HG02943 (cell line): ENCODE data around the gene TBX3.

Source experiments
- ATAC-seq: cut with Tn5 transposase; IDR thresholded peaks from one replicate; pipeline ENCODE4 v1.9.1; 2021; ENCODE audit warnings: mild to moderate bottlenecking, low read depth, moderate library complexity; ENCODE audit not compliant: unreplicated experiment

TBX3 gene

DNA sequence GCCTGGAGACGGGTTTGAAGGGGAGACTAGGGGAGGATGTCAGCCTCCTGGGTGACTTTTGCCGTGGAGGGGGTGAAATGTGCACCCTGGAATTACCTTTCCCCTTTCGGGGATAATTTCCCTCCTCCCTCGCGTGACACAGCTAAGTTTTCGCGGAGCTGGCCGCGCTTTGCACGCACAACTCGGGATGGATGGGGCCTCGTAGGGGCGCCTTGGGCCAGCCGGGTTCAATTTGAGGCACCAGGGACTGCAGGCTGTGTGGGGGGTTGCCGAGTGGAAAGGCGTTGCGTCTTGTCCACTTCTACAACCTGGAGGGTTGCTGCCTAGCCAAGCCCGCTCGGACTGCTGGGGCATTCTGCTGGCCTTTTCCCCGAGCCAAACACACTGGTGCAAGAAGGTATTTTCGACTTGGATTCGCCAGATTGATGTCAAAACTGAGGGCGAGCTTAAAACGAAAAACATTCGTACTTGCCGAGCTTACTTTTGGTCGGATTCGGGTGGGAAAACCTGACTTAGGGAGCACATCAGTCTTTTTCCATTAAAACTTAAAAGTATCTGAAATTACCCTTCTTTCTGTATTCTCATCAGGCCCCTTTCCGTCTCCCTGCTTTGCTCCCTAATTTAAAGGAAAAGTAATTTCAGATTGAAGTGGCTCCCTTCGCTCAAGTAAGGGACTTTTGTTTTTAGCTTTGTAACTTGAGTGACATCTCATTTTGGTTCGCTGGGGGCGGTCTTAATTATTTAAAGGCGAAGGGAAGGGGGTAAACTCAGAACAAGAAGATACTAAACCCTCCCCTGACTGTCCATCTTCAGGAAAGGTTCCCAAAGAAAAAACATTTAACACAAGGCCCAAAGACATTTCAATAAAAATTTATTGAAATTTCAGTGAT lies 14.3 kb downstream of the TBX3 start:
- no peak for ATAC-seq

GRCh38 chr12:114668886-114669288 lies 15.1 kb downstream of the TBX3 start:
- ATAC-seq, result no peak

DNA sequence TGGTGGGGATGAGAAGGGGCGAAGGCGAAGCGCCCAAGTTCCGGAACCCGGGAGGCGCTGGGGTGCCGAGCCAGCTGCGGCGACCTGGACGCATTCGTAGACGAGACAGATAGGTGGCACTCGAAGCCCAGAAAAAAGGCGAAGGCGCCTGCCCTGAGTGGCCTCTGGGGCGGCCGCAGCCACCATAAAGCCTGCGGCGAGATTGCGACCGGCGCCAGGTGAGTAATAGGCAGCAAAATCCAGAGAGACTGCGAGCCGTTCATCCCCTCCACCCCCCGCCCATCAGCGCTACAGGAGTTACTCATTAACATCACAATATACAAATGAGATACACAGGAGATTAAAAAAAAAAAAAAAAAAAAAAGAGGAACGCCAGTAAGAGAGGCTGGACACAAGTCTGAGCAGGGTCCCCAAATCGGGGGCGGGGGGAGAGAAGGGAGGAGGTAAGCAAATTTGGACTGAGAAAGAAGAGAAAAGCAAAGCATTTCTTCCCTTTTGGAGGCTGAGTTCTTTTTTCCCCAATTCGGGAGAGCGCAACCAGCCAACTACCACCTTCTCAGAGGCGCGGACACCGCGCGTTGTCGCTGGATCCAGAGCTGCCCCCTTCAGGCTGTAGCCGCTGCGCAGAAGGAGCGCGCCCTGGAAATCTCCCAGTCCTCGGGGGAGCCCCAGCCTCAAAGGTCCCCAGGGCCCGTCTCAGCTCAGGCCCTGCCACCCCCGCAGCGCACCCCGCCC lies 15.7 kb downstream of the TBX3 start:
- no peak for ATAC-seq

DNA sequence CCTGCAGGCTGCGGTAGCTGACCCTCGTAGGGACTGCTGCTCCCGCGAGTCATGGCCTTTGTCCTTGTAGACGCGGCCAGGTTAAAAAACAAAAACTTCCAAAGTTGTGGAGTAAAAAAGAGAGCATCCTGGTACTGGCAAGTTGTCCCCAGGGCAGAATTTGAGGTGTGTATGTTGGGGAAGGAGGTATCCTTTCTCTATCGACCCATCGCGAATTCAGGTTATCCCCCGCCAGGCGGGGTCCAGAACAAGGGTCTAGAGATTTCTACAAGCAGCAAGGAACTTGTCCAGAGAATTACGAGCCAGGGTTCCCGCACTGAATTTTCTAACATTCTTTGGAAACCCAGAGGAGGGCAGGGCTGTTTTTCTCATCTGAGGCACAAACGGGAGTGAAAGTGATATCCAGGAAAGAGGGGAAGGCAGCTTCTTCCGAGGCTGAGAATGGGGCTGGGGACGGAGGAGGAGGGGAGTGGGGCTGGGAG lies 16.3 kb downstream of the TBX3 start:
- ATAC-seq, result no peak

GRCh38 chr12:114666746-114667668 lies 17.0 kb downstream of the TBX3 start:
- ATAC-seq, result no peak

- ATAC-seq, result no peak
These were observed 18.3 kb downstream of the TBX3 start for GRCh38 chr12:114665411-114666260.

- ATAC-seq, result no peak
These were observed 19.2 kb downstream of the TBX3 start for GRCh38 chr12:114664651-114665320.

DNA sequence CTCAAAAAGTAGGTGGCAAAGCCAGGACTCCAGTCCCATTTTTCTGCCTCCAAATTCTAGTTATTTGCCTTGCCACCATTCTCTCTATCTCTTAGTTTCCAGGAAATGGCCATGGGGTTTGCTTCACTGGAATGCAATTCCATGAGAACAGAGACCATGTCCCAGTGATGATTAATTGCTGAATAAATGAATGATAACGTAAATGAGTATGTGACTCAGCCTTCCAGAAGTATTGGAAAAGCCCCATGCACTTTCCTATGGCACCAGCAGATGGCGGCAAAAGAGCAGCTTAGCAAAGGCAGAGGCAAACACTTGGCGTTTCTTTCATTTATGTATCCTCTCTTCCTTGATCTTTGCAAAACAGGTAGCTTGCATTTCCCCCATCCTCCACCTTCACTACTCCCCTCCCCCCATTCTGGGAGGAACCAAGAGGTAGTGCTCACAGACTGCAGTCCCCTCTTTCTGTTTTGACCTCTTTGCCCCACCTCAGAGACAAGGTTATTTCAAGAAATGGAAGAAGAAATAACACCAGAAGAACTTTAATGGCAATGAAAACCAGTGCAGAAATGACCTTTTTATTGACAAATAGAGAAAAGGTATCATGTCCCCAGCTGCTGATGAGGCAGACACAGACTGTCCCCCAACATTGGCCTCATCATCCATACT lies 21.3 kb downstream of the TBX3 start:
- no peak for ATAC-seq

- ATAC-seq, result no peak
These were observed 22.7 kb downstream of the TBX3 start for GRCh38 chr12:114661245-114661644.

- ATAC-seq, result no peak
These were observed 24.9 kb downstream of the TBX3 start for GRCh38 chr12:114659084-114659483.

DNA sequence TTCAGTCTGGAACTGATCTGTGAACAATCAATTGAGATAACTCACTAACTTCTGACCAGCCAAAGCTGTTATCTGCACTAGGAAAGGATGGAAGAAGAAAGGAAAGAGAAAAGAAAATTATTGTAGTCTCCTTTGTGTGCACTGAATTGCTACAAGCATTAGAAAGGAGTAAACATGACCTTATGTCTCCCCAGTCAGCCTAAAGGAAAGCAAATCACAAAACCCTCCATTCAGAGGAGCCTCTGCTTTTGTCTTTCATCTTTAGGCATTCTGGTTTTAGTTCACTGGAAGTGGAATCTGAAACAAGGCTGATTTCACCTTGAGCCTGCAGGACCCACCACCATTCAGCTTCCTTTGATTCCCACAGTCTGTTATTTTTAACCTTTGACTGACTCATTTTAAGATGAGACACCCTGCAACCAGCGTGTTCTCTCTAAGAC lies 26.0 kb downstream of the TBX3 start:
- ATAC-seq, result no peak

DNA sequence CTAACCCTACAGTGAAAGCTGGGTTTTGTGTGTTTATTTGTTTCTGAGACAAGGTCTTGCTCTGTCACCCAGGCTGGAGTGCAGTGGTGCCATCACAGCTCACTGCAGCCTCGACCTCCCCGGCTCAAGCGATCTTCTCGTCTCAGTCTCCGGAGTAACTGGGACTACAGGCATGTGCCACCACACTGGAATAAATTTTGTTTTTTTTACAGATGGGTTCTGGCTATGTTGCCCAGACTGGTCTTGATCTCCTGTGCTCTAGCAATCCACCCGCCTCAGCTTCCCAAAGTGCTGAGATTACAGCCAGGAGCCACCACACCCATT lies 26.4 kb downstream of the TBX3 start:
- no peak for ATAC-seq

GRCh38 chr12:114656906-114657596 lies 26.9 kb downstream of the TBX3 start:
- ATAC-seq, result no peak

- ATAC-seq, result no peak
These were observed 27.8 kb downstream of the TBX3 start for GRCh38 chr12:114655934-114656749.

GRCh38 chr12:114649585-114649984 lies 34.4 kb downstream of the TBX3 start:
- ATAC-seq, result no peak

GRCh38 chr12:114648711-114649110 lies 35.3 kb downstream of the TBX3 start:
- ATAC-seq, result no peak

DNA sequence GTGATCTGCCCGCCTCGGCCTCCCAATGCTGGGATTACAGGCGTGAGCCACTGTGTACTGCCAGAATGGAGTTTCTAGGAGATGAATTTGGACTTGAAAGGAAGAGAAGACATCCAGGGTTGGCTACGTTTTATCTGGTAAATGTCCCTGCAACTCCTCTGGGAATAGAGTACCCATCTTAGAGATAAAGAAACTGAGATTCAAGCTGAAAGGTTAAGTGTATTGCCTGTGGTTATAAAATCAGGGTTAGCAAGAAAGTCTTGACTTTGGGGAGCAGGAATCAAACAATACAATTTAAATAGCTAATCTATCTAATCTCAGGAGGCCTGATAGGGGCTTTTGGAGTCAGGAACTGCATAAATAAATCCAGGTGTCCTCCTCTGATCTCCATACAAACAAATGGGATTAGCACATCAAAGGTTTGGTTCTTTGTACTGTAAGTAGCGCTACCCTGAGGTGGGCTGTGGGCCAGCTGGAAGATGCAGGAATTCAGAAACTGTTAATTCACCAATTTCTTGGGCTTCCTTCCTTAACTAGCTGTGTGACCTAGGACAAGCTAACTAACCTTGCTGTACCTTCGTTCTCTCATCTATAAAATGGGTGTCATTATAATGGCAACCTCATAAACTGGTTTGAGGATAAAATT lies 45.1 kb downstream of the TBX3 start:
- no peak for ATAC-seq
